ENCODE measurements around the gene TCF12.

The TCF12 gene

GRCh38 chr15:57184502-57184901 is 266.1 kb downstream of the TCF12 start:
- no peak for DNase-seq

- no peak for DNase-seq
Measured at GRCh38 chr15:57185507-57186074, 267.1 kb downstream of the TCF12 start.

DNA sequence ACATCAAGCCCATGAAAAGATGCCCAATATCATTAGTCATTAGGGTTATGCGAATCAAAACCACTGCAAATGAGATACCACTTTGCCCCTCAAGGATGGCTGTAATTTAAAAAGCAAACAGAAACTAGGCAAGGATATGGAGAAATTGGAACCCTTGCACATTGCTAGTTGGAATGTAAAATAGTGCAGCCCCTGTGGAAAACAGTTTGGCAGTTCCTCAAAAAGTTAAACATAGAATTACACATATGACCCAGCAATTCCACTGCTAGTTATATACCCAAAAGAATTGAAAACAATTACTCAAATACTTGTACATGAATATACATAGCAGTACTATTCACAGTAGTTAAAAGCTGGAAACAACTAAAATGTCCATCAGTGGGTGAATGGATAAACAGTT is 271.0 kb downstream of the TCF12 start:
- no peak for DNase-seq

- DNase-seq, result no peak
Measured at GRCh38 chr15:57190208-57190607, 271.8 kb downstream of the TCF12 start.

- no peak for DNase-seq
Measured at GRCh38 chr15:57193161-57193560, 274.7 kb downstream of the TCF12 start.

DNA sequence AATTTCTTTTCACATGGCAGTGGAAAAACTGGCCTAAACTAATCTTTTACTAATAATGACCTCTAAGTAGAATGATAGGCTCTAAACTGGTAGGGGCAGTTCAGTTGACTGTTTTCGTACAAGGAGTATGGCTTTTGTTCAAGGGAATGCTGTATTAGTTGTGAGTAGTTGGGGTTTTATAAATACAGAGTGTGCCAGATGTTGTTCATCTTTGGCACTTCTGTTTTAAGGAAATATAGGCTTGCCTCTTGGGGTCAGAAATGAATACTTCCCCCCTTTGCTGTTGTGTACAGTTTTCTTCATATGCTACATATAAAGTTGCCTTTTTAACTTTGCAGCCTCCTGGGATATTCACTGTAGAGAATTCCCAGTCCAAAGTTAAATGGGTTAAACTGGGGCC is 276.9 kb downstream of the TCF12 start:
- no peak for DNase-seq

DNA sequence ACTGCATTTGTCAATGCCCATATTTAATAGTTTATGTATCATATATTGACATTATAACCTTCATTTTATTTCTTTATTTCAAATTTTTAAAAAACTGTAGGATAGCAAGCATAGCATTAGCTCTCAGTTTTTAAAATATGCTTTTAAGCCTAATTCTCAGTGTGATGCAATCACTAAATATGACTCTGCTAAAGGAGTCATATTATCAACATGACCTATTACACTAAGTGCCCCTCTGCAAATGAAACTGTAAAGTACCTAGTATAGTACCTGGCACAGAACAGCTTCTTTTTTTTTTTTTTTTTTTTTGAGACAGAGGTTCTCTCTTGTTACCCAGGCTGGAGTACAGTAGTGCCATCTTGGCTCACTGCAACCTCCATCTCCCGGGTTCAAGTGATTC is 278.4 kb downstream of the TCF12 start:
- DNase-seq, result no peak

- DNase-seq, result no peak
Measured at GRCh38 chr15:57198131-57198530, 279.7 kb downstream of the TCF12 start.

GRCh38 chr15:57198654-57199291 is 280.3 kb downstream of the TCF12 start:
- DNase-seq, result no peak

DNA sequence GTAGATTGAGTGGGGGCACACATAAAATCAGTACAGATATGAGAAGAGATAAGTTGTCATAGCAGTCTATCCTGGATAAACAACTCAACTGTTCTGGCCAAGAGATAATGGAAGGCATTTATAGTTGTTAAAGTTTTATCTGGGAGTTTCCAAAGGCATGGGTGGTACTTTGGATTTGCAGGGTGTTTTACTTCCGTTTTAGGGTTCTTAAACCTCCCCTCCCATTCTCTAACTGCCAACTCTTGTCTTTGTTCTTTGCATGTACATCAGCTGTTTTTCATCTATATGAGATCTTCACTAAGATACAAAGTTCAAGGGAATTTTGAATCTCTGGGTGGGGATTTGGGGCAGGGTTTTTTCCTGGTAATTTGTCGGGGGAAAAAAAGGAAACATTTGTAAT is 283.1 kb downstream of the TCF12 start:
- DNase-seq, result no peak

GRCh38 chr15:57203906-57204305 is 285.5 kb downstream of the TCF12 start:
- no peak for DNase-seq

- DNase-seq, result no peak
Measured at GRCh38 chr15:57205027-57205855, 286.8 kb downstream of the TCF12 start.

DNA sequence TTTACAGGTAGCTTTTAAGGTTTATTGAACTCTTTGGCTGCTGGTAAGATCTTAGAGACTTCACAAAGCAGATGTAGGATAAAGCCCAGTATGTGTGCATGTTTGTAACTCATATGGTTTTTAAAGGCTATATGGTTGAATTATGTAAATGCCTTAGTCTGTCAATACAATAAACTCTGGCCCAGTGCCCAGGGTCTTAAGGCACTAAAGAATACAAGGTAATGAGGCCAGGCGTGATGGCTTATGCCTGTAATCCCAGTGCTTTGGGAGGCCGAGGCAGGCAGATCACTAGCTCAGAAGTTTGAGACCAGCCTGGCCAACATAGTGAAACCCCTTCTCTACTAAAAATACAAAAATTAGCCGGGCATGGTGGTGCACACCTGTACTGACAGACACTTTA is 287.6 kb downstream of the TCF12 start:
- no peak for DNase-seq

- no peak for DNase-seq
Measured at GRCh38 chr15:57213862-57214261, 295.4 kb downstream of the TCF12 start.

GRCh38 chr15:57215326-57215725 is 296.9 kb downstream of the TCF12 start:
- no peak for DNase-seq

DNA sequence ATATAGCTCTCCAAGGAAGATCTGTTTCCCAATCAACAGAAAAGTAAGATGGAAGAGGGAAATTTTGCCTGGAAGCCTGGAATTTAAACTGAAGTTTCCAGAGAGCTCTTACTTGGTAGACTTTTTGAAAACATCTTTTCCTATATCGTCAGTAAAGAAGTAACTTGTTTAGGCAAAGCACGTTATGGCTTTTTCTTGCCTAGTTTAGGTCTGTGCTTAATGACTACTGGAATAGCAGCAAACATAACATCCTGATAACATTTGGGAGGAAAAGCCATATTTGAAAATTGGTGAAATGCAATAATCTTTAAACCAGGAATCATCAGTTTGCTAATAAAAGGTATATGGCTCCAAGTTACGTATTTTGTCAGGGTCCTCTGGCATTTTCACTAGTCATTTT is 297.4 kb downstream of the TCF12 start:
- DNase-seq, result no peak

DNA sequence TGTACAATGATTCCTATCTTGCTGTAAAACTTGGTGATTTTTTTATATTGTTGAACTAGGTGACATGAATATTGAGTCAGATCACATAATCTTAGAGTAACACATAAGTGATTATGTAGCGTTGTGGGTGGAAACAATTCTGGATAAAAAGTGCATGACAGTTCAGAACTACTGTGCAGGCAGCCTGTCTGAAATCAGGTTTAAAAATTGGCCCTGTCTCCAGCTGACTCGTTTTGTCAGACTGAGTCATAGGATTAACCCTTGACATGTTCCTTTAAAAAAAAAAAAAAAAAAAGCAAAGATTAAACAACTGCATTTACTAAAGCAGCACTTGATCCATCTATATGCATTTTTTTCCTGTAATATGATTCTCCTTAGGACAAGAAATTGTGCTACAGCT is 297.8 kb downstream of the TCF12 start:
- no peak for DNase-seq

GRCh38 chr15:57217778-57218598 is 299.5 kb downstream of the TCF12 start:
- no peak for DNase-seq

DNA sequence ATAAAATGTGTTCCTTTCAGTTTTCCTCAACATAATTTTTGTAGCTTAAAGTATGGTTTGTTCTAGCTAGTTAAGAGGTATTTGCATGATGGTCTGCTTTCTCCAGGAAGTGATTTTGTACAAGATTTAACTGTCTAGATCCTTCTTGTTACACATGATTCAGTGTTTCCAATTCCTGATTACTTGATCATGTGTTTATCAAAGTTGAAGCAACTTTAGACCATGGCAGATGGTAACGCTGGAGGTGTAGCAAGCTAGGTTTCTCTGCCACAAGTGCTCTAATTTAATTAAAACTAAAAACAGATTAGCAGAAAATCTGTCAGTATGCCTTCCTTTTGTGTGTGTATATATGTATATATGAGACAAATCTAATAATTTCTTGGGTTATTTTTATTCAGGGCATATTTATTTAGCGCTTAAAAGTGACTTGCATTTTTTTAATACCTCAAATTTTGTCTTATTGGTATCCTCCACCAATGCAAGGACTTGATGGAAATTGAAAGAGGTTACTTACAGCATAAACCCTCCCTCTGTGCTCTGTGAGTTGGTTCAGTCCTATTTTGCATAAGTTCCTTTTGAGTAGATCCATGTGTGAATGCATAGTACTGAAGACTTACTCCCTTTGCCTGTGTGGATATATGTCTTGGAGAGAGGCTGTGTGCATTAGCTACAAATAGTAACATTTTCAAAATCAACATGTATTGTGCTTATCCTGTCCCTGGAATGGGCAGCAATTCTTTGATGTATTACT is 300.6 kb downstream of the TCF12 start:
- DNase-seq, result no peak

DNA sequence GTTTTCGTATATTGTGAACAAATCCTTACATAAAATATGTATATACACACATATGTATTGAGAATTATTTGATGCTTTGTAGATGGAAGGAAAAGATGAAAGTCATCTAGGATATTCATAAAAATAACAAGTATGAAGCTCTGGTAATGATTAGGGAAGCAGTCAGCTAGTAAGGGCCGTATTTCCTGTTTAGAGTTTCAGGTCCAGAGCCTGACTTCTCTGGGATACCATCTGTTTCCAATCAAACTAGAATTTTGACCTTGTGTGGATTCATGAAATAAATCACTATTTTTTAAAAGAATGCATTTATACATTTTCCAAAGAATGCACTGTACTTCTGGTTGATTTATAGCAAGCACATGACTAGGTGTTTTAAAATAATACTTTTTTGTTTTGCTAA is 301.8 kb downstream of the TCF12 start:
- no peak for DNase-seq

DNA sequence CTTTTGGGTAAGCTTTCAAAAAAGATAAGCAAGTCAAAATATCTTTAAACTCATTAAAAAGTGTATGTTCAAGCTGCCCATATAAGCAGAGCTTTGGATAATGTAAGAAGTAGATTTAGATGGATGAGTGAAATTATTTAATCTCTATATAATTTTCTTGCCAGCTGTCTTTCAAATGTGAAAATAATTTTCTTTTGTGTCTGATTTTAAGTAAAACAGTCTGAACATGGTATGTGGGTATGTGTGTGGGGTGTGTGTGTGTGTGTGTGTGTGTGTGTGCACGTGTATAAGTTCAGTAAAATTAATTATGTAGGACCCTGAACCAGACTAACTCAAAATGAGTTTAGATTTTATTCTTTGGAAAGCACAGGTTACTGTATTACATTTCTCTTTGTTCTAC is 302.7 kb downstream of the TCF12 start:
- DNase-seq, result no peak

GRCh38 chr15:57223345-57223744 is 304.9 kb downstream of the TCF12 start:
- no peak for DNase-seq

DNA sequence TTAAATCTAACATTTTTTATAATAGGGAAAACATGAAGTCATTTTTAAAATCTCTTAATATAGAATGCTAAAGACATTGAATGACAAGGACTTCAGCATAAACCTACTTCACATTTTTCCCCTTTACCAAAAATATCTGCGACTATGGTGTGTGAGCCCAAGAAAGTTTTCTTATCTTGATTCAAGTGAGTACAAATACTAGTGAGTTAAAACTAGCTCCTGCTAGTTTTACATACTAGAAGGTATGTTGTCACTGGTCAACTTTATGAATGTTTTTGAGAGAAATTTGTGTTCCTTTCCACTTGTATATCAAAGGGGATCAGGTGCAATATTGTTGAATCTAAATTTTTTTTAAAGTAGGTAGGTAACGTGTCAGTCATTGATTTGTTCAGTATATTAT is 305.4 kb downstream of the TCF12 start:
- no peak for DNase-seq

Data from stimulated activated CD4-positive, alpha-beta T cell treated with anti-CD3 and anti-CD28 coated beads, Interleukin-2, amount 100 ng/mL, for 24 hours (primary cell).